Testis (tissue), 2 donors: ENCODE data around the gene CCNY.

ENCODE experiments used
- CTCF ChIP-seq, 3 experiments: fragments of 450-650 bp in 2 of 3; fragments of 200-600 bp in 1 of 3; sonication (generic) in 1 of 3; IDR thresholded peaks; one replicate each; pipeline ENCODE4 v1.5.1; 2016 to 2019; ENCODE audit warnings: antibody characterized with exemption in 3 of 3, mild to moderate bottlenecking in 2 of 3, moderate library complexity in 1 of 3
- POLR2A ChIP-seq: fragments of 450-650 bp; IDR thresholded peaks from one replicate; pipeline ENCODE4 v1.6.1; 2017; ENCODE audit warnings: antibody characterized with exemption, mild to moderate bottlenecking, moderate library complexity

- TF ChIP-seq POLR2A (no peak), CTCF (IDR thresholded peaks at IDR 0.05) (no peak)
Measured at GRCh38 chr10:35561715-35562114, 225.4 kb downstream of the CCNY start.
